ENCODE results near the gene KCNJ1. TPM values are rescaled to one million over a fixed set of nuclear protein-coding genes. Genes with fewer than 3 reads are reported as not detected.

KCNJ1 gene
- total RNA-seq, 1 experiment from 2014 or later, result not detected

GRCh38 chr11:128814856-128815705 lies 52.0 kb downstream of the KCNJ1 start:
- peak; percentile 87 to 88 for DNase-seq
- no peaks in the 10 kb centered on the region for H3K36me3 ChIP-seq
- H3K27ac ChIP-seq, result 0 out of 2 replicates have a peak overlapping the region, but pooled peaks have one; percentile 12
- no peaks in the 10 kb centered on the region for H3K27me3 ChIP-seq
- H3K9me3 ChIP-seq (replicated peaks), result no peaks in the 10 kb centered on the region
- H3K4me3 ChIP-seq, result peak overlapping the region; percentile 33
- peaks cover 8% of the 10 kb centered on the region; the same call in 1 of the 2 replicates for H3K4me1 ChIP-seq

GRCh38 chr11:128813729-128814128 lies 53.4 kb downstream of the KCNJ1 start:
- DNase-seq, result no peak
- H3K4me3 ChIP-seq, result no peak overlapping the region
- no peak overlapping the region for H3K27ac ChIP-seq
- no peaks in the 10 kb centered on the region for H3K27me3 ChIP-seq
- no peaks in the 10 kb centered on the region for H3K36me3 ChIP-seq
- H3K4me1 ChIP-seq, result peaks cover 8% of the 10 kb centered on the region; the same call in 1 of the 2 replicates
- H3K9me3 ChIP-seq (replicated peaks), result no peaks in the 10 kb centered on the region

GRCh38 chr11:128810784-128811514 lies 56.1 kb downstream of the KCNJ1 start:
- Histone ChIP-seq H3K4me1 (peaks cover 7% of the 10 kb centered on the region; the same call in 1 of the 2 replicates), H3K27ac (no peak overlapping the region), H3K4me3 (no peak overlapping the region), H3K27me3 (no peaks in the 10 kb centered on the region), H3K9me3 (replicated peaks) (no peaks in the 10 kb centered on the region), H3K36me3 (no peaks in the 10 kb centered on the region)
- no peak for DNase-seq

- no peaks in the 10 kb centered on the region for H3K36me3 ChIP-seq
These were observed 58.0 kb downstream of the KCNJ1 start for GRCh38 chr11:128809128-128809527.

GRCh38 chr11:128807909-128808308 lies 59.2 kb downstream of the KCNJ1 start:
- H3K36me3 ChIP-seq, result no peaks in the 10 kb centered on the region
- no peaks in the 10 kb centered on the region for H3K27me3 ChIP-seq
- no peaks in the 10 kb centered on the region for H3K4me1 ChIP-seq
- no peak overlapping the region for H3K4me3 ChIP-seq
- H3K9me3 ChIP-seq (replicated peaks), result no peaks in the 10 kb centered on the region
- no peak for DNase-seq
- no peak overlapping the region for H3K27ac ChIP-seq

More at GRCh38 chr11:128809128-128809527, 58.0 kb downstream of the KCNJ1 start:
- Histone ChIP-seq H3K4me3 (no peak overlapping the region), H3K9me3 (replicated peaks) (no peaks in the 10 kb centered on the region), H3K27ac (no peak overlapping the region), H3K27me3 (no peaks in the 10 kb centered on the region), H3K4me1 (no peaks in the 10 kb centered on the region)
- no peak for DNase-seq

- H3K4me3 ChIP-seq, result no peak overlapping the region
- no peaks in the 10 kb centered on the region for H3K9me3 ChIP-seq (replicated peaks)
- no peaks in the 10 kb centered on the region for H3K4me1 ChIP-seq
- no peak for DNase-seq
- H3K27me3 ChIP-seq, result no peaks in the 10 kb centered on the region
- H3K36me3 ChIP-seq, result no peaks in the 10 kb centered on the region
- no peak overlapping the region for H3K27ac ChIP-seq
These were observed 60.4 kb downstream of the KCNJ1 start for GRCh38 chr11:128806506-128807261.

- H3K27ac ChIP-seq, result no peak overlapping the region
- no peaks in the 10 kb centered on the region for H3K27me3 ChIP-seq
- no peak overlapping the region for H3K4me3 ChIP-seq
- no peaks in the 10 kb centered on the region for H3K4me1 ChIP-seq
- DNase-seq, result peak in 1 of 2 experiments; percentile 9
- H3K36me3 ChIP-seq, result no peaks in the 10 kb centered on the region
- no peaks in the 10 kb centered on the region for H3K9me3 ChIP-seq (replicated peaks)
These were observed 62.6 kb downstream of the KCNJ1 start for GRCh38 chr11:128804481-128804880.

GRCh38 chr11:128803449-128804245 lies 63.4 kb downstream of the KCNJ1 start:
- no peak overlapping the region for H3K4me3 ChIP-seq
- no peak for DNase-seq
- no peaks in the 10 kb centered on the region for H3K9me3 ChIP-seq (replicated peaks)
- H3K27ac ChIP-seq, result no peak overlapping the region
- H3K36me3 ChIP-seq, result no peaks in the 10 kb centered on the region
- no peaks in the 10 kb centered on the region for H3K4me1 ChIP-seq
- H3K27me3 ChIP-seq, result no peaks in the 10 kb centered on the region

GRCh38 chr11:128803011-128803410 lies 64.1 kb downstream of the KCNJ1 start:
- Histone ChIP-seq H3K4me3 (no peak overlapping the region), H3K4me1 (no peaks in the 10 kb centered on the region), H3K9me3 (replicated peaks) (no peaks in the 10 kb centered on the region), H3K36me3 (no peaks in the 10 kb centered on the region), H3K27me3 (no peaks in the 10 kb centered on the region), H3K27ac (no peak overlapping the region)
- DNase-seq, result no peak

- peak in 1 of 2 experiments; percentile 41 for DNase-seq
These were observed 64.6 kb downstream of the KCNJ1 start for GRCh38 chr11:128802358-128802981.

GRCh38 chr11:128800871-128801417 lies 66.2 kb downstream of the KCNJ1 start:
- DNase-seq, result no peak
- no peaks in the 10 kb centered on the region for H3K36me3 ChIP-seq

More at GRCh38 chr11:128802358-128802981, 64.6 kb downstream of the KCNJ1 start:
- Histone ChIP-seq H3K4me3 (no peak overlapping the region), H3K9me3 (replicated peaks) (no peaks in the 10 kb centered on the region), H3K36me3 (no peaks in the 10 kb centered on the region), H3K27ac (no peak overlapping the region), H3K4me1 (no peaks in the 10 kb centered on the region), H3K27me3 (no peaks in the 10 kb centered on the region)

GRCh38 chr11:128796270-128796669 lies 70.8 kb downstream of the KCNJ1 start:
- Histone ChIP-seq H3K36me3 (no peaks in the 10 kb centered on the region), H3K27ac (no peak overlapping the region), H3K4me1 (no peaks in the 10 kb centered on the region), H3K9me3 (replicated peaks) (no peaks in the 10 kb centered on the region), H3K27me3 (no peaks in the 10 kb centered on the region), H3K4me3 (no peak overlapping the region)
- no peak for DNase-seq

More at GRCh38 chr11:128800871-128801417, 66.2 kb downstream of the KCNJ1 start:
- H3K4me3 ChIP-seq, result no peak overlapping the region
- no peaks in the 10 kb centered on the region for H3K27me3 ChIP-seq
- H3K4me1 ChIP-seq, result no peaks in the 10 kb centered on the region
- no peak overlapping the region for H3K27ac ChIP-seq
- no peaks in the 10 kb centered on the region for H3K9me3 ChIP-seq (replicated peaks)

GRCh38 chr11:128790196-128790595 lies 76.9 kb downstream of the KCNJ1 start:
- Histone ChIP-seq H3K36me3 (no peaks in the 10 kb centered on the region), H3K27me3 (no peaks in the 10 kb centered on the region), H3K27ac (peak overlapping the region; percentile 31), H3K9me3 (replicated peaks) (no peaks in the 10 kb centered on the region), H3K4me1 (peaks cover 11% of the 10 kb centered on the region; the same call in 1 of the 2 replicates), H3K4me3 (peak overlapping the region; percentile 19)
- peak; percentile 81 to 87 for DNase-seq

All from SJCRH30 (cell line).